GM19328 (cell line): ENCODE measurements around the gene KIF25.

ENCODE experiments used
- ATAC-seq: cut with Tn5 transposase; IDR thresholded peaks from one replicate; pipeline ENCODE4 v1.9.1; 2021; ENCODE audit warnings: mild to moderate bottlenecking, moderate library complexity; ENCODE audit not compliant: unreplicated experiment

KIF25 gene

DNA sequence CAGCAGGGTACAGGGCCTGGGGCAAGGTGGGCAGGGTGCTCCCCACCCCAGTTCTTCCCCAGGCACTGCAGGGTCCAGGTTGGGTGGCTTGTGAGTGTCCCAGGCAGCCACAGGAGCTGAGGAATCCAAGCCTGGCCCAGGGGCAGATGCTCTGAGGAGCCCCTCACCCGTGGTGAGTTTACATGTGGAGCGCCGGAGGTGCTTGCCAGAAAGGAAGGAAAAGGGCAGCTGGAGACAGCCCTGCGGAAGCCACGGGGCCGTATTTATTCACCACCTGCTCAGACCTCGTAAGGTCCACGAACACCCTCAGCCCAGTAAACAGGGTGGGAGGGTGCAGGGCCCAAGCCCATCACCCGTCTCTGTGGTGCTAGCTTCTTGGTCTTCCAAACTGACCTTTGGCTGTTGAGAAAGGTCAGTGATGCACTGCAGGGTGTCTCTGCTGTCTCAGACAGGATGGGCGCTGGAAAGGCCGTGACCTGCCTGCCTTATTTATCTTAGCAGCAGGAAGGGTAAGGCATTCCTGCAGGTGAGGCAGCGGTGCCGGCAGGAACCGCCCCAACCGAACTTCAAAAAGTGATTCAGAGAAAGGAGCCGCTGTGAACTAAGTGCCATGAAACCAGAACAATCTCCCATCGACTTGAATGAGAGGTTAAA is 85.5 kb downstream of the KIF25 start:
- no peak for ATAC-seq

DNA sequence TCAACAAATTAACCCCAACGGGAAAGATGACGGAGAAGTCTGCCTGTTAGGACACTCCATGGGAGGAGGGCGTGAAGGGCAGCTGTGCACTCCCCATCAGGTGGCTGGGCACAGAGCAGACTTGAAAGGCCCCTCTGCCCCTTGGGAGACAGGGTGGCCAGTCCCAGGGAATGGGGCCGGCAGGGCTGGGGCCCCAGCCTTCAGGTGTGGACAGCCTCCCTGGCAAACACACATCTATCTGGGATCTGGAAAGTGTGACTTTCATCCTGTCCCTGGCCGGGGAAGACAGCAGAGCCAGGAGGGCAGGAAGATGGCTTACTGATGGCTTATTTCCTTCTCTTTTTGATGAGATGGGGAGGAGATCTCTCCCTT is 86.0 kb downstream of the KIF25 start:
- no peak for ATAC-seq

DNA sequence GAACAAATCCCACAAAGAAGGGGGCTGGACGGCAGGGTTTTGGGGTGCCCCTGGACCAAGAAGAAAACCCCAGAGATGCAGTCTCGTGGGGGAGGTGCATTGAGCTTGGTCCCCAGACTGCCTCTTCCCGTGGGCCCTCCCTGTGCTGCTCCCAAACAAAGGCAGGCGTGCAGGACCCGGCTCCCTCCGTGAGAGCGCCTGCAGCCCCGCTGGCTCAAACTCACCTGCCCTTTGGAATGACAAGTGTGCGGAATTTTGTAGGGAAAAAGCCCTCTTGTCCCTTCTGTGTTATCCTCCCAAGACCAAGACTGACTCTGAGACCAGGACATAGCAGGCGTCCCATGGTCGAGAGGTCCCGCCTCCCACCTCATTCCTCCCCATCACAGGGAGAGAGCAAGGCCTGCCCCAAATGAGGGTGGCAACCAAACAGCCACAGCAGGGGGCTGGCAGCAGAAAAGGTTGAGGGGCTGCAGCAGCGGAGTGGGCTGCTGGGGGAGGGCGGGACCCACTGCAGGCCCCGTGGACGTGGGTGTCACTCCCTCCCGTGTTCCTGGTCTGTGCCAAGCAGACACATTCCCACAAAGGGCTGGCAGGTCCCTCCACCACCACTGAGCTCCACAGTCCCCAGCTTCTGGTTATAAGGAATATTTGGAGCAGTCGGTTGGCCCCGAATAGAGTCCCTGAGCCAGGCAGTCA is 87.1 kb downstream of the KIF25 start:
- no peak for ATAC-seq

DNA sequence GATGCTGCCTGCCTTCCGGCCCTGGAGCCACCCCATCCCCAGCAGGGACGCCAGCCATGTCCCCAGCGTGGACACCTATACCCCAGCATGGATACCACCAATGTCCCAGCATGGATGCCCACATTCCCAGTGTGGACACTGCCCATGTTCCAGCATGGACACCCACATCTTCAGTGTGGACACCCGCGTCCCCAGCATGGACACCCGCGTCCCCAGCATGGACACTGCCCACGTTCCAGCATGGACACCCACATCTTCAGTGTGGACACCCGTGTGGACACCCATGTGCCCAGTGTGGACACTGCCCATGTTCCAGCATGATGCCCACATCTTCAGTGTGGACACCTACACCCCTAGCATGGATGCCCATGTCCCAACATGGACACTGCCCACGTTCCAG is 88.6 kb downstream of the KIF25 start:
- ATAC-seq = no peak

DNA sequence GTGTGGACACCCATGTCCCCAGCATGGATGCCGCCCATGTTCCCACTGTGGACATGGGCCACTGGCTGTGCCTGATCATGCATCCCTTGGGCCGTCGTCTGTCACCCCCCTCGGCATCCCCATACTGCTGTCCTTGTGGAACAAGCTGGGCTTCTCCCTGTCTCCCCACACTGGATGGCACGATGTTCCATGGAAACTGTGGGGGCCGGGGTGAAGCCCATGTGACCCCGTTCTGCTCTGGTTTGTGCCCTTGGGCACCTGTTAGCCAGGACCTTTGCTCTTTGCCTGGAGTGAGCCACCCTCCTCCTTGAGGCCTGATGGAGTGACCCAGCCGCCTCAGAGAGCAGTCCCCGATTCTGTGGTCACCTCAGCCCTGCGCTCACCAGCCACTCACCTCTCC is 89.1 kb downstream of the KIF25 start:
- no peak for ATAC-seq

DNA sequence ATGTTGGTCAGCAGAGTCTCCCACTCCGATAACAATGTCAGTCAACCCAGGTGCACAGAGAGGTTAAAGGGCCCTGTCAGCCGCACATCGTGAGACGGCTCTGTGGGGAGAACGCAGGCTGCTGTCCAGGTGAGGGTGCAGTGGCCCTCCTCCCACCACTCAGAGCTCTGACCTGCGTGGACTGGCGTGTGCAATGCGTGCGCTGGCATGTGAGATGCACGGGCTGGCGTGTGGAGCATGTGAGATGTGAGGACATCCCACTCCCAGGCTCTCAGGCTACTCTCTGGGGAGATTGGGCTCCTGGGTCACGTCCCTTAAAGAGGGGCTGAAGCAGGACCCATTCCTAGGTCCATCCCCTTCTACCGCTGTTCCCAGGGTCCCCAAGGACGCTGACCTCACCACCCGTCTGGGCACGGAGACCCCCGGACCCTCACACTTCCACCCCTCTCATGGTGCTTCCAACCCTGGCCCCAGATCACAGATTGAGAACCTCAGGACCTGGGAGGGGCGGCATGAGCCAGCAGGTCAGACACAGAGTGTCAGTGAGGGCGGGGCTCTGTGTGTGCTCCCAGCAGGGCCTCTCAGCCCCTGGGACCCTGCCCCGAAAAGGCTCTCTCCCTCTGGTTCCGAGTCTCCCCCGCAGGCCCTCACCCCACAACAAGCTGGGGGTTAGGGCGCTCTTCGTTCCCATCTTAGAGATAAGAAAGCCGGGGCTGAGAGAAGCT is 90.1 kb downstream of the KIF25 start:
- ATAC-seq = no peak

DNA sequence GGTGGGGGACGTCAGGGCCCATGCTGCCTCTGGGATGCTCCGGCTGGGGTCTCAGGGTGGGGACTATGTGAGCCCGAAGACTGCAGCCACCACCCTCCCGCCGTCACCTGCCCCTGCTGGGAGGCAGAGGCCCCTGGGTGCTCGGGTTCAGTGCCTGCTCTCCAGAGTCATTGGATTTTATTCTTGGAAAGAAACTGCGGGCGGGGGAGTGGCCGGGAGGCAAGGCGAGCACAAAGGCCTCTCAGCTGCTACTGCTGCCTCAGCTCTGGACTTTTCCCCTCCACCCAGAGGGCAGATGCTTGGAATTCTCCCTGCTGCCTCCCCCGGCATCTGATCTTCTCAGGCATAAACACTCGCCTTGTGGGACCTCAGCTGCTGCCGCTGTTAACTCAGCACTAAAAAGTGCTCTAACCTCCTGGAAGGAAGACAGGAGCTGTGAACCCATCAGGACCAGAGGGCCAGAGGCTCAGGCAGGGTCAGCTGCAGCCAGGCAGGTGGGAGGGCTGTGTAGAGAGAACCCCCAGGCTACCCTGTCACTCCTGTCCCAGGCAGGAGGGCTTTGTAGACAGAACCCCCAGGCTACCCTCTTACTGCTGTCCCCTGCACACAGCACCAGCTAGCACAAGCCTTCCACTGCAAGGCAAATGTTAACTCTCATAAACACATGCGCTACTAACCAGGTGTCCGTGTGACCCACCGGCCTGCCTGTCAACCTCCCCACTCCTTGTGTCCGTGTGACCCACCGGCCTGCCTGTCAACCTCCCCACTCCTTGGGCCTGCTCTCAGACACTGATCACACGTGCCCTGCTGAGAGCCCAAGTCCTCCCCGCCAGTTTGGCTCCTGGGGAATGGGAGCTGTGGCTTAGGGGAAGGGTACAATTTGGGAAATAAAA is 90.9 kb downstream of the KIF25 start:
- no peak for ATAC-seq

DNA sequence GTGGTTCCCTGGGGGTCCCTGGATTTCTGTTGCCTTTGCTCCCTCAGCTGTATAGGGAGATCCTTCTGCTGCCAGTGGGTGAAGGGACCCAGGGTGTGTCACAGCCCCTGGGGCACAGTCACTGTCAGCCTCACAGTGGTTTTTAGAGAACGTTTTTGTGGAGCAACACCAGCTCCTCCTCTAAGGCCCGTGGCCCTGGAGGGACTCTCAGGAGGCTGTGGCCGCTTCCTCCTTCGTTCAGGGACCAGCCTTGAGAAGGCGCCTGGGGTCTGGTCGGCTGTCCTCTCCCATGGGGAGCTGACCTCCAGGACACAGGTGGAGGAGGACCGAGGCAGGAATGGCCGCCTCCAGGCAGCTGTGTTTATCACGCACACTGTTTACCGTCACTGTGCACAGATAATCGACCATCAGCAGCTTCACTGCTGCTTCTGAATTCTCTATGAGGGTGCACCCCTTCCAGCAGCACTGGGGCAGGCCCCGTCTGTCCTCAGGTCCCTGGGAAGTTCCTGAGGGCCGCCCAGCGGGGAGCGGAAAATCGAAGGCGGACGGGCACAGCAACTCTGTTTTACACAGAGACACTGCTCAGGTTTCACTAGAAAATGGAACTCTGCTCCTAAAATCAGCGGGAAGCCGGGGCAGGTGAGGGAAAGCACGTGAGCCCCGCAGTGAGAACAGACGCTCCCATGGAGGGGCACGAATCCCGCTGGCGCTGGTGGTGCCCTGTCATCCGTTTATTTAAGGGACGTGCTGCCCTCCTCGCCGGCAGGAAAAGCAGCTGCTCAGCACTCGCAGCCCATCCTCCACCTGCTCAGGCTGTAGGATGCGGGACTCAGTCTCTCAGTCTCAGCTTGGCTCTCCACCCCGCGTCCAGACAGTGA is 92.0 kb downstream of the KIF25 start:
- ATAC-seq = no peak

DNA sequence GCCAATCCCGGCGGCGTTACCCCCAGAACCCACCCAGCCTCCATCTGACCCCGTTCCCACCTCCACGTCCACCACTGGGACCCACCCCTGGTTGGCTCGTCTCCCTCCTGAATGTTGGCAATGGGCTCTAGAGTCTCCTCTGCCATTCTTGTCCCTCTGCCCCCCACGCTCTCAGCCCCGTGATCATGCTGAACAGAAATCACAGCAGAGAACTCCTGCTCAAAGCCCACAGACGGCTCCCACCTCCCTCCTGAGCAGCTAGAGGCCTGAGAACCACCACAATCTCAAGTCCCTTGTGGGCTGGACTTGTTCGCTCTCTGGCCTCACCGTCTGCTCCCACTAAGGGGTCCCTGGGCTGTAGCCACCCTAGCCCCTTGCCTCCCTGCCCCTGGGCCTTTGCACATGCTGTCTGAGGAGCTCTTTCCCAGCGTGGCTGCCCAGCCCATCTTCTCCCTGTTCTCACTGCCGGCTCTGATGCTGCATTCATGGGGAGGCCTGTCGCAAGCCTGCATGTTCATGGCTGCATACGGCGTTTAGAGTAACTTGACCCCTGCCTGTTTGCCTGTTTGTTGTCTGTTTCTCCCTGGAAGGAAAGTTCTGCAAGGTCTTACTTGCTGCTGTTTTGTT is 92.7 kb downstream of the KIF25 start:
- ATAC-seq = no peak

DNA sequence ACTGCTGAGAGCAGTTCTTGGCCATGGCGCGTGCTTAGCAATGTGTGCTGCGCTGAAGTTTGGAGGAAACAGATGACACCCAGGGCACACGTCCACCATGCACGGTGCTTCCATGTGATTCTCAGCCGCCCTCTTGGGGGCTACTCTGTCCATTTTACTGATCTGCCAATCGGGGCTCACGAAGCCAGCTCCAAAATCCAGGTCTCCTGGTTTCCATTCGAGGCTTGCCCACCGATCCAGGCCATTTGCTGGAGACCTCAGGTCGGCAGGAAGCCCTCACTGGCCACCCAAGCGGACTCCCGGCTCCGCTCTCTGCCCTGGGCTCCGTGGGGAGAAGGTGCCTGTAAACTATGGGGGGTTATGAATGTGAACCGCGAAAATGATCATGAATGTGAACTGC is 93.2 kb downstream of the KIF25 start:
- ATAC-seq = no peak

DNA sequence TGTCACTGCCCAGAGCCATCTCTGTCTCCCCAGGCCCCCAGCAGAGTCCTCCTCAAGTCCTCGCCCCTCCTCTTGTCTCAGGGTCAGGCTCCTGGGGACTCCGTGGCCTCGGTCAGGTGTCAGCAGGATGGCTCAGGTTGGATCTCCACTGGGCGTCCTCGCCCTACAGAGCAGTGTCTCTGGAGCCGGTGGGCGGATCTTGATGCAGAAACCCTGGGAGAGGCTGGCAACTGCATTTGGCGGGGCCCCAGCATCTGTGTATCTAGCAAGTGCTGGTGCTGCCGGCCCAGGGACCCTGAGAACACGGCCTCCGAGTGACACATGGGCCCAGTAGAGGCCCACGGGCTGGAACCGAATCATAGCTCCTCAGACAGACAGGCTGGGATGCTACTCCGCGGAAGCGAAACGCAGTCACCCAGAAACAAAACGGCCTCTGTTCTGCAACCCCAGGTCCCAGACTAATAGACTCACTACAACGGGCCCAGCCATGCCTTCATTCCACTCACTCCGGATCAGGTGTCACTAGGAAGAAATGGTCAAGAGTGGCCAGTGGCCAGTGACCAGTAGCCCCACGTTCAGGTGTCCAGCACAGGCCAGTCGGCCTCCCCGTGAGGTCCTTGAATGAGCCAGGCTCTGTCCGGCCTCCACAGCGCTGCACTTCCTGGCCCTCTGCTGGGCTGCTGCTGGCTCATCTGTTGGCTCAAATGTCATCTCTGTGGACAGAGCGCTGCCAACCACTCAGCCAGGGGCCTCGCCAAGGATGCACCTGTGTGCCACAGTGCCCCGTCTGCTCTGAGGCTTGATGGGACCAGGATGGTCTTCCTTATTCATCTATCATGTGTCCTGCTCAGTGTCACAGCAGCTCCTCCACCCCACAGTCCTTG is 94.2 kb downstream of the KIF25 start:
- no peak for ATAC-seq

DNA sequence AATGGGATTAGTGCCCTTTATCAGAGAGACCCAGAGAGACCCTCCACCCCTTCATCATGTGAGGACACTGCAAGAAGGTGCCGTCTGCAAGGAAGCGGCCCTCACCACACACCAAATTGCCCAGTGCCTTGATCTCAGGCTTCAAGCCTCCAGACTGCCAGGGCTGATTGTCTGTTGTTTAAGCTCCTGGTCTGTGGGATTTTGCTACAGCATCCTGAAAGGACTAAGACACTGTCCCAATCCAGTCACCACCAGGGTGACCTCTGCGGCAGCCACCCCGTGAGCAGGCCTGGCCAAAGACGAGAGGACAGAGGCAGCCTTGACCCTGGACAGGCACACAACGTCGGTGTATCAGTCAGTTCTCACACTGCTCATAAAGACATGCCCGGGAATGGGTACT is 95.1 kb downstream of the KIF25 start:
- no peak for ATAC-seq

DNA sequence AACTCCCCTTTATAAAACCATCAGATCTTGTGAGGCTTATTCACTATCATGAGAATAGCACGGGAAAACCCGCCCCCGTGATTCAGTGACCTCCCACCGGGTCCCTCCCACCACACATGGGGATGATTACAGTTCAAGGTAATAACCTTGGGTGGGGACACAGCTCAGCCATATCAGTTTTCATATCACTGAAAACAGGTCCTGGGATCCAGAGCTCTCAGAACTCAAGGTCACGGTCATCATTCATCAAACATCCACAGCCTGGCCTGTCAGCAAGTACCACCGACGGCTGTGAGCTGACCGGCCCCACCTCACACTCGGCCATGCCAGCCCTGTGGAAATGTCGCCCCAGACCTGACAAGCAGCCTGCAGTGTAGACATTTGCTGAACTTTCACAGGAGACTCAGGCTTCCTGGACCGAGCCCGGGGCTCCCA is 95.6 kb downstream of the KIF25 start:
- ATAC-seq = no peak

DNA sequence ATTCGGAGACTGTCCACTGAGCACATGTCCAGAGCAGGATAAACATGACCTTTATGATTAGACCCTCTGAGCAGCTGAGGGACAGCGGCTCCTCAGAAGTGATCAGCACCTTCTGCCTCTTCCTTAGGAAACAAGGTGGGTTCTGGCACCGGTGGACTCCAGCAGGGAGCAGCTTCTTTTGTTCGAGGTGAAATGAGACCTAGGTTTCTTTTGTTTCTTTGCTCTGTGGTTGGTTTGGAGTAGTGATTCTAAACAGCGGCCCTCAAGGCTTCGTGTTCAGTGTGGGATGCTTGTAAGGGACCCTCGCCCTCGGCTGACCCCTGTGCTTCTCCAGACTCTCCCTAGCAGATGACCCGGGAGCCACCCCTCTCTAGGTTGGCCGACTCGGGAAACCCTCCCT is 96.2 kb downstream of the KIF25 start:
- no peak for ATAC-seq
